Prostate gland (tissue), 2 donors: ENCODE measurements around the gene CCDC192.

Experiments used
- CTCF ChIP-seq, 4 experiments: fragments of 200-600 bp in 2 of 4; fragments of 450-650 bp in 2 of 4; sonication (generic) in 2 of 4; IDR thresholded peaks; 1 replicate in 3 of 4; 2 replicates in 1 of 4; pipeline ENCODE4 v1.5.1; 2016 to 2019; ENCODE audit warnings: antibody characterized with exemption in 4 of 4, mild to moderate bottlenecking in 2 of 4, moderate library complexity in 2 of 4
- POLR2A ChIP-seq: fragments of 450-650 bp; IDR thresholded peaks from one replicate; pipeline ENCODE4 v1.6.1; 2016; ENCODE audit warnings: antibody characterized with exemption, mild to moderate bottlenecking
- POLR2AphosphoS5 ChIP-seq: sonication (generic); formaldehyde crosslinking; IDR thresholded peaks from one replicate; pipeline ENCODE4 v1.6.1; 2017; ENCODE audit warnings: antibody characterized with exemption

- TF ChIP-seq POLR2A, result no peak
- TF ChIP-seq CTCF (IDR thresholded peaks at IDR 0.05), result no peak
- TF ChIP-seq POLR2AphosphoS5, result no peak
Observed at GRCh38 chr5:127664093-127664492, 39.1 kb upstream of the CCDC192 start.
